ENCODE measurements around the gene OSM. TPM values are rescaled to one million over a fixed set of nuclear protein-coding genes. Genes with fewer than 3 reads are reported as not detected.

The OSM gene
- total RNA-seq, 1 experiment from 2014 or later: not detected

GRCh38 chr22:30297991-30298701 is 31.5 kb upstream of the OSM start:
- H3K4me2 ChIP-seq (ENCODE audit: low read length): 0 out of 2 replicates have a peak overlapping the region, but pooled peaks have one; percentile 9
- no peaks in the 10 kb centered on the region for H3K79me2 ChIP-seq (ENCODE audit: insufficient read depth, low read length)
- H3K9ac ChIP-seq (ENCODE audit: low read length): no peak overlapping the region
- ChIA-PET CTCF (interaction anchor here (0.8 kb wide), 1 partner anchor 10 kb away, joined by 5 read pairs; no protein-coding TSS in a partner anchor), RAD21 (ENCODE audit: low non-redundant PET in 1 of 2, low total read pairs in 2 of 2, uncharacterized antibody in 2 of 2, unreplicated experiment in 2 of 2) (no interaction called here), POLR2A (no interaction called here)
- TF ChIP-seq POLR2A (IDR thresholded peaks at IDR 0.05; ENCODE audit: borderline replicate concordance, extremely low read depth, insufficient read depth, insufficient read length) (no peak), MAX (IDR thresholded peaks at IDR 0.05) (peak; percentile 57; the same call in 1 of the 2 replicates), YY1 (IDR thresholded peaks at IDR 0.05; ENCODE audit: extremely low read depth, insufficient replicate concordance, low read depth, low read length) (no peak)
- peaks cover 32 to 36% of the 10 kb centered on the region in 2 experiments for H3K4me1 ChIP-seq (ENCODE audit: control insufficient read depth in 1 of 2, insufficient read depth in 2 of 2, low read length in 2 of 2)
- no peaks in the 10 kb centered on the region for H4K20me1 ChIP-seq (ENCODE audit: insufficient read depth)
- H3K27me3 ChIP-seq (ENCODE audit: insufficient read depth, low read length): no peaks in the 10 kb centered on the region
- no peak for DNase-seq (ENCODE audit: low read depth, low spot score)
- no peak overlapping the region for H3K4me3 ChIP-seq (replicated peaks in 1 of 2; ENCODE audit: low read depth in 1 of 2, low read length in 2 of 2)
- H2AFZ ChIP-seq (ENCODE audit: low read depth, low read length, poor library complexity, severe bottlenecking): no peak overlapping the region
- H3K27ac ChIP-seq (ENCODE audit: low read depth, low read length): peak overlapping the region; percentile 34; the same call in 1 of the 2 replicates
- no peaks in the 10 kb centered on the region for H3K9me3 ChIP-seq (ENCODE audit: control insufficient read depth in 1 of 2, insufficient read depth in 1 of 2, low read depth in 1 of 2, low read length in 2 of 2)
- H3K9me2 ChIP-seq (ENCODE audit: insufficient read depth): no peaks in the 10 kb centered on the region
- intact Hi-C loops (cut with micrococcal nuclease): no loop called here
- no TSS peak for BruUV-seq (replicated peaks)
- peak; percentile 37; the same call in 1 of the 2 replicates for ATAC-seq
- peaks cover 0 to 2% of the 10 kb centered on the region in 2 experiments; a peak in 2 of 4 replicates for H3K36me3 ChIP-seq (ENCODE audit: control insufficient read depth in 1 of 2, insufficient read depth in 2 of 2, low read length in 2 of 2)

GRCh38 chr22:30297276-30297990 is 30.8 kb upstream of the OSM start:
- no peak overlapping the region for H2AFZ ChIP-seq (ENCODE audit: low read depth, low read length, poor library complexity, severe bottlenecking)
- BruUV-seq (replicated peaks): no TSS peak
- no peaks in the 10 kb centered on the region for H3K9me2 ChIP-seq (ENCODE audit: insufficient read depth)
- CTCF ChIA-PET: no interaction called here
- H3K4me2 ChIP-seq (ENCODE audit: low read length): no peak overlapping the region
- no peaks in the 10 kb centered on the region for H3K27me3 ChIP-seq (ENCODE audit: insufficient read depth, low read length)
- no peak overlapping the region for H3K4me3 ChIP-seq (replicated peaks in 1 of 2; ENCODE audit: low read depth in 1 of 2, low read length in 2 of 2)
- H3K9ac ChIP-seq (ENCODE audit: low read length): no peak overlapping the region
- no peak for TF ChIP-seq TCF7L2 (IDR thresholded peaks at IDR 0.05; ENCODE audit: borderline replicate concordance, extremely low read depth, insufficient read depth, insufficient read length)
- TF ChIP-seq ZFX (IDR thresholded peaks at IDR 0.05): no peak
- TF ChIP-seq ATF3 (IDR thresholded peaks at IDR 0.05): no peak
- TF ChIP-seq REST (IDR thresholded peaks at IDR 0.05; ENCODE audit: low read depth): no peak
- TF ChIP-seq FOSL1 (IDR thresholded peaks at IDR 0.05; ENCODE audit: low read depth): no peak
- TF ChIP-seq EGR1 (IDR thresholded peaks at IDR 0.05; ENCODE audit: low read depth): no peak
- POLR2A ChIA-PET: no interaction called here
- ATAC-seq: no peak
- RAD21 ChIA-PET (ENCODE audit: low non-redundant PET in 1 of 2, low total read pairs in 2 of 2, uncharacterized antibody in 2 of 2, unreplicated experiment in 2 of 2): no interaction called here
- H3K27ac ChIP-seq (ENCODE audit: low read depth, low read length): no peak overlapping the region
- no peaks in the 10 kb centered on the region for H3K79me2 ChIP-seq (ENCODE audit: insufficient read depth, low read length)
- peaks cover 0 to 4% of the 10 kb centered on the region in 2 experiments; a peak in 2 of 4 replicates for H3K36me3 ChIP-seq (ENCODE audit: control insufficient read depth in 1 of 2, insufficient read depth in 2 of 2, low read length in 2 of 2)
- intact Hi-C loops (cut with micrococcal nuclease): no loop called here
- no peak for DNase-seq (ENCODE audit: low read depth, low spot score)
- H3K4me1 ChIP-seq (ENCODE audit: control insufficient read depth in 1 of 2, insufficient read depth in 2 of 2, low read length in 2 of 2): peaks cover 25 to 29% of the 10 kb centered on the region in 2 experiments
- H3K9me3 ChIP-seq (ENCODE audit: control insufficient read depth in 1 of 2, insufficient read depth in 1 of 2, low read depth in 1 of 2, low read length in 2 of 2): no peaks in the 10 kb centered on the region
- no peaks in the 10 kb centered on the region for H4K20me1 ChIP-seq (ENCODE audit: insufficient read depth)

All from HCT116 (cell line).